ENCODE results near the gene C1RL.

DNA sequence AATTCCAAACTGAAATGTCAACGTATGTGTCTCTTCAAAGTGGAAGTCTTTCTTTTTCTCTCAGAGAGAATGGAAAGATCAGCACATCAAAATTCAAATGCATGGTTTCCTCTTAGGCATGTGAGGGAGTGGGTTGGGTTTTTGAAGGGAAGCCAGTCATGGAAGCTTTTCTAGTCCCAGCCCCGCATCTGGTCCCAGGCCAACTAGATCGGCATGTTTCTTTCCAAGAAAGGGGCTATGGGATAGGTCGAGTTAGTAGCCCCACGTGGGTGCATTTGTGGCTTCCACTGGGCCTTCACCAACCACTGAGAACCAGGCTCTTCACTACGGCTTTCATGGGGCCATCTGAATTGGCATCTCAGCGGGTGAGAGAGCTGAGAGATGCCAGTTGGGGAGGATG, 41.9 kb downstream of the C1RL start:
- TF ChIP-seq, protein P1, sequence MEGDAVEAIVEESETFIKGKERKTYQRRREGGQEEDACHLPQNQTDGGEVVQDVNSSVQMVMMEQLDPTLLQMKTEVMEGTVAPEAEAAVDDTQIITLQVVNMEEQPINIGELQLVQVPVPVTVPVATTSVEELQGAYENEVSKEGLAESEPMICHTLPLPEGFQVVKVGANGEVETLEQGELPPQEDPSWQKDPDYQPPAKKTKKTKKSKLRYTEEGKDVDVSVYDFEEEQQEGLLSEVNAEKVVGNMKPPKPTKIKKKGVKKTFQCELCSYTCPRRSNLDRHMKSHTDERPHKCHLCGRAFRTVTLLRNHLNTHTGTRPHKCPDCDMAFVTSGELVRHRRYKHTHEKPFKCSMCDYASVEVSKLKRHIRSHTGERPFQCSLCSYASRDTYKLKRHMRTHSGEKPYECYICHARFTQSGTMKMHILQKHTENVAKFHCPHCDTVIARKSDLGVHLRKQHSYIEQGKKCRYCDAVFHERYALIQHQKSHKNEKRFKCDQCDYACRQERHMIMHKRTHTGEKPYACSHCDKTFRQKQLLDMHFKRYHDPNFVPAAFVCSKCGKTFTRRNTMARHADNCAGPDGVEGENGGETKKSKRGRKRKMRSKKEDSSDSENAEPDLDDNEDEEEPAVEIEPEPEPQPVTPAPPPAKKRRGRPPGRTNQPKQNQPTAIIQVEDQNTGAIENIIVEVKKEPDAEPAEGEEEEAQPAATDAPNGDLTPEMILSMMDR (IDR thresholded peaks at IDR 0.05): no peak
- TF ChIP-seq POLR2A (IDR thresholded peaks at IDR 0.05) (no peak), POLR2AphosphoS5 (IDR thresholded peaks at IDR 0.05) (no peak)

Data from stomach (tissue), 4 donors.